HG03095 (cell line): ENCODE data around the gene KIF18A.
"Not testable (repeated sequence)": the region's sequence is repeated elsewhere in the genome, so short reads cannot be mapped to it uniquely, and the experiment has no call there.

Source experiments
- ATAC-seq: cut with Tn5 transposase; IDR thresholded peaks from one replicate; pipeline ENCODE4 v1.9.1; 2021; ENCODE audit warnings: moderate library complexity; ENCODE audit not compliant: unreplicated experiment

The KIF18A gene

DNA sequence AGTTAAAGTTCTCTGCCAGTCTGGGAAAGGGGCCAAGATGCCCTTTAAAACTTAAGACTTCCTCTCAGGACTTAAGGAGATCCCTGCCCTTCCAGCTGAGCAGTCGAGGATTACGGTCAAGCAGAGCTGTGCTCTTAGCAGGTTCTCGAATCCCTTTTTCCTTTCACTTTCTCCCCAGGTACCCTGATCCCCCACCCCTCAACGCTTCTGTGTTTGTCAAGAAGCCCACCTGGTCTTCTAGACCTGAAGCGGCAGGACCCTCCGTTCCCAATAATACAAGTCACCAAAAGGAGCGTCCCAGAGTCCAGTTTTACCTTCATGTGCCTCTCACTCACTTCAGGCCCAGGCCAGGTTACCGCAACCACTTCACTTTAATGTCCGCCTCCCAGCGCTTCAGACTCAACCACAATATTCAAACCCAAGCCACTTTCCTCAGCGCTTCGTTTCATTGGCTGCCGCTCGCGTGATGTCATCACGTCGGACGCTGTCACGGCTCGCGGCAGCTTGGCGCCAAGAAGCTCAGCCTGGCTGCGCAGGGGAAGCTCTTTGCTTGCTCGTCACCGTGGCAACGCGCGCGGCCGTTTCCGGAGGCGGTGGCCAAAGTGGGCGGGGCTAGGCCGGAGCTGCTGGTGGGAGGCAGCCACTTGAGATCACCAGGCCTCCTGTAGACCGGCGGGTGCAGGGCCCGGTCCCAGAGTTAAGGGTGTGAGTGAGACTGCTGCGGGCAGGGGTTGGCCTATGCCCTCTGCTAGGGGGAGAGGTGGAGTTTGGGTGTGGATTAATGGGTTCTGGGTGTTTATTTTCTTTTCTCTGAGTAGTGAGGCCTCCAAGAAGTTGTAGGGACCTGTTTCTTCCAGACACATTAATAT is at the start of gene KIF18A, which contains the start of gene METTL15:
TSS of gene KIF18A (minus strand) at position 407 of the 869 bp plus-strand sequence. CDS start 10,209 bp downstream, outside the sequence.
TSS of gene METTL15 (plus strand) at position 639 of the 869 bp plus-strand sequence. CDS start 4,947 bp downstream, outside the sequence.
- ATAC-seq: peak; percentile 92

DNA sequence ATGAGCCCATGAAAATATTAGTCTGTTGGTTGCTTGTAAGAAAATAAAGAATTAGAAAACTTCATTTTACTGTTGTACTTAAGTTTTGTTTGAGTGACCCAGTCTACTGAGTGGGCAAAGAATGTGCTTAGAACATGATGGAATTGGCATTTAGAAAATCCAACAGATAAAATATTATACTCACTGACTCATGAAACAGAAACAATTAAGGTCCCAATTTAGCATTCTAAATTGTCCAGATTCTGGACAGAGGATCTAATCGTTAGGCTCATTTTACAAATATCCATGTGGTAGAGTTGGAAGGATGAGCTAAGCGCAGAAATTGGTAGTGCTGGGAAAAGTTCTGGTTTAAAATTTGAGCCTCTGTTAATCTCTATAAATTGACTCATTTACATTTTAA is 45.6 kb upstream of the KIF18A start:
- ATAC-seq: no peak

DNA sequence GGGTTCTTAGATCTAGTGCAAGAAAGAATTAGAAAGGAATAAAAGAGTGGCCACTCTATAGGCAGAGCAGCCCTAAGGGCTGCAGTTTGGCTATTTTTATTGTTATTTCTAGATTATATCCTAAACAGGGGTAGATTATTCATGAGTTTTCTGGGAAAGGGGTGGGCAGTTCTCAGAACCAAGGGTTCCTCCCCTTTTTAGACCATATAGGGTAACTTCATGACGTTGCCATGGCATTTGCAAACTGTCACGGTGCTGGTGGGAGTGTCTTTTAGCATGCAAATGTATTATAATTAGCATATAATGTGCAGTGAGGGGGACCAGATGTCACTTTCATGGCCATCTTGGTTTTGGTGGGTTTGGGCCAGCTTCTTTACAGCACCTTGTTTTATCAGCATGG is 44.8 kb upstream of the KIF18A start:
- no peak for ATAC-seq

DNA sequence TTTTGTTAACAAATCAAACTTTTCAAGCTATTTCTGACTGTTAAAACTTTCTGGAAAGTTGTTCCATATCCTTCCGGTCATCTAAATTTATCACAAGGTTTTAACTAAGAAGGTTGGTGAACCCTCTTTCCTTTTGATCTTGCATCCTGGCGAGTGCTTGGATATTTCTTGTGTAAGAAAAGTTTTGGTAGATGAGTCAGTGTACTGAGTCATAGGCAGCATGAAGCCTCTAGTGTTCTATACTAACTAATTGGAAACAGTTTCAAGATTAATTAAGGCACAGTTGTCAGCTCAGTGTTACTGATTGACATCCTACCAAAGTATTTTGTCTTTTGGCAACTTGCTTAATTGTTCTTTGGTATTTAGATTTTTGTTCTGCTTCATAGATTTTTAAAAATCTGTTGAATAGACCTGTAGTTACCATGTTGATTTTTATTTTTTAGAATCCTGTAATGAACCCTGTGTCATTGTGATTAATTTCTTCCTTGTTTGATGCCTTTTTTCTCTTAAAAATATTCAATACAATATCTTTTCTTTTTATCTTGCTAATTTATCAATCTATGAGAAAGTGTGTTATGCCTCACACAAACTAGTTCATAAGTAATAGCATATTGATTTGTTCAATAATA is 38.3 kb upstream of the KIF18A start:
- ATAC-seq: no peak

DNA sequence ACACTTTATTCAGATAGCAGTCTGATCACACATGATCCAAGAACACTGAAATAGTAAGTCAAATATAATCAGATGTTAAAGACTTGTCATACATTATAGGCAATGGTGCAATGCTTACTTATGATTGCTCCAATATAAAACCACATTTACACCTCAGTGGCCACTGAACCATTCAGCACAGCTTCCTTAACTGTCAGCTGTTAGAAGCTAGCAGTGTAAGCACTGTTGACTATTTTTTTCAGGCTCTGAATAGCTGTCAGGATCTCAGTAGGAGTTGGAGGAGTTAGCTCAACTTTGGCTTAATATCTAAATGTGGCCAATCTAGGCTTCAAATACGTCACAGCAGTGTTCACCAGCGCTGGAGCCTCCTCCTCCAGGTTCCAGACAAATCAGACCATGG is 36.9 kb upstream of the KIF18A start:
- ATAC-seq: no peak

DNA sequence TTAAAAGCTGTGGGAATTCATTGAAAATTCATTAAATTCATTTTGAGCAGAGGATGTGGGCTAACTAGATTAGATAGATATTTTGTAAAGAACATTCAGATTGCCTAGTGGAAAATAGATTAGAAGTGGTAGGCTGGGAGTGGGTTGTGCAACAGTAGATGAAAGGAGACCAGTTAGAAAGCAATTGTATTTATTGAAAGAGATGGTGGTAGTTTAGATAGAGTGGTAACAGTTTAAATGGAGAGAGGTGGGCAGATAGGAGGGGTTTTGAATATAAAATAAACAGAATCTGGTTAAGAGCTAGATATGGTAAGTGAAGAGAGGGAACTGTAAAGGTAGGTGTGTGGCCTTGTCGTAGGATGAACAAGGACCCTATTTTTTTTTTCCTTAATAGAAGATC is 34.8 kb upstream of the KIF18A start:
- ATAC-seq: no peak

DNA sequence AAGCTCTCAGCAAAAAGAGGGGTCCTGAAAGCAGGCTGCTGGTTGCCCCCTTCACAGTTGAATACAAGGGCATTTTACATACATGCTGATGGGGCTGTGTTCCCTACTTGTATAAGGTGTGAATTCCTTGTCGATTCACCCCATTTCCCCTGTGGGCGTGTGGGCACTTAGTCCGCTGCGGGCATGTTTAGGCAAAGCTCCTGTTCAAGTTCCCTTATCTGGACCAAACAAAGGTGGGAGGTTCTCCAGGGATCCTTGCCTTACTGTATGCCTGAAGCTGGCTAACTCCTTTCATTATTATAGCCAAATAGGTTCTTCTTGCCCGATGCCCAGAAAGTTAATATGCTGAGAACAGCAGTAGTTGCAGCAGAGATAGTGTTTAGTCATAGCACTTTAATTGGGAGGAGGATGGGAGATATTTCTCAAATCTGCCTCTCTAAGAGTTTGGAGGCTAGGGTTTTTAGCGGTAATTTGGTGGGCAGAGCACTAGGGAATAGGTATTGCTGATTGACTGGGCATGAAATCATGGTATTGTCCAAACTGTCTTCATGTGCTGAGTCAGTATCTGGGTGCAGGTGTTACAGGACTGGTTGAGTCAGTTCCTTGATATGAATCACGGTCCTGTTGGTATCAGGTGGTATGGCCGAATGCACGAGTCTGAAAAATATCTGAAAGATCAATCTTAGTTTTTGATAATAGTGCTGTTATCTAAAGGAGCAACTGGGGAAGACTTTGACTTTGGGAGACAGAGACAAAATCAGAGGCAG is 32.9 kb upstream of the KIF18A start:
- ATAC-seq: no peak

DNA sequence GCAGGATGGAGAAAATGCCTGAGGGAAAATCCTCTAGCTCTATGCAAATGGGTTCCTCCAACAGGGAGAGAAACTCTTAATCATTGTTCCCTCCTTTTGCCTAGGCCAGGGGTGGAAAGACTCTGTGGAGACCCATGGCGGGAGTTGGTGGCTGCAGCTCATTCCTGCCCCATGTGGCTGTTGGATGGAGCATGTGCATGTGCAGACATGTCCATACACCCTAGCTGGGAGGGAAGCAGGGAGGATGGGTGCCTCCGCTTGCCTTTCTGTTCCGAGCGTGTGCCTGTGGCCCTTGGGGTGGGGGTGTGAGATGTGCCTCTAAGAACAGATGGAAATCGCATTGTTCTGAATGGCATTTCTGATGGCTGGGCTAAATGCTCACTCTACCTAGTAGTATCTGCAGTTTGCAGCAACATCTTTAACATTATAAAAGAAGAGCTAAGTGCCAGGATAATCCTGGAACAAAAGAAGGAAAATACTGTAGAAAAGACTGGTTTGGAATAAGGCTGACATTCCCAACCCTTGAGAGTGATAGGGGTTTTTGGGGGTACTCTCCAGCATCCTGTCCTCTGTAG is 32.0 kb upstream of the KIF18A start:
- ATAC-seq: no peak

DNA sequence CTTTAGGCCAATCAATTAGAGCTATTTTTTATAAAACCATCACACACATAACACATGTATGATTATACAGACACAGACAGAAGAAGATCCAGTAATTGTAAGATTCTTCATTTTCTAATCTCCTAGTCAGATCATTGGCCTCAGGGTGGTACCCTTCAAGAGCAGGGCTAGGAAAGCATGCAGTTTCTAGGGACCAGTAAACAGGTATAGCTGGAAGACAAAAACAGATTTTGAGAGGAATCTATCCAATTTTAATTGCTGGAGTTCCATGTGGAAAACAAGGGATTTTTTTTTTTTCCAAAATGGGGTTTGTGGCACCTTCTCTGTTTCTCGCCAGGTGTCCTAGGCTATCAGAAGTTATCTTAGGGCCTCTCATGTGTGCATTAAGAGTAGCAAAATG is 29.9 kb upstream of the KIF18A start:
- ATAC-seq: no peak

DNA sequence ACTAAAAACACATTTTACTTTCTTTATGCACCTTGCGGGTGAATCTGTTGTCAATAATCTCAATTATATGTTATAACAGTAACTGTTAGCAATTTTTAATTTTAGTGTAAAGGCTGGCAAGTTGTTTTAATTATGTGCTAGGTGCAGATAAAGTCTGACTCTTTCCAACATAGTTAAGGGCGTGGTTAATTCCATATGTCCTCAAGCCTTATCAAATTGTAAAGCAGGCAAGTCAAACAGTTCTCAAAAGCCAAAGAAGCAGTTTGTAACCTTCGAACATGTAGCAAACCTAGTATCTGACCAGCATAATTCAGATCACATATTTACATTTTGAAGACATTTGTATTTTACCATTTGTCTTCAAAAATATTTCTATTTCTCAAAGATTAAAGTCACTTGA is 29.4 kb upstream of the KIF18A start:
- no peak for ATAC-seq

DNA sequence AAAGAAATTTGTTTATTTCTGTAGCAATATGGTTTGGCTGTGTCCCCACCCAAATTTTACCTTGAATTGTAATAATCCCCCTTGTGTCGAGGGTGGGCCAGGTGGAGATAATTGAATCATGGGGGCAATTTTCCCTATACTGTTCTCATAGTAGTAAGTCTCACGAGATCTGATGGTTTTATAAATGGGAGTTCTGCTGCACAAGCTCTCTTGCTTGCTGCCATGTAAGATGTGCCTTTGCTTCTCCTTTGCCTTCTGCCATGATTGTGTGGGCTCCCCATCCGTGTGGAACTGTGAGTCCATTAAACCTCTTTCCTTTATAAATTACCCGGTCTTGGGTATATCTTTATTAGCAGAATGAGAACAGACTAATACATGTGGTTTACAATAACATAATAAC is 28.2 kb upstream of the KIF18A start:
- not testable (repeated sequence) for ATAC-seq

DNA sequence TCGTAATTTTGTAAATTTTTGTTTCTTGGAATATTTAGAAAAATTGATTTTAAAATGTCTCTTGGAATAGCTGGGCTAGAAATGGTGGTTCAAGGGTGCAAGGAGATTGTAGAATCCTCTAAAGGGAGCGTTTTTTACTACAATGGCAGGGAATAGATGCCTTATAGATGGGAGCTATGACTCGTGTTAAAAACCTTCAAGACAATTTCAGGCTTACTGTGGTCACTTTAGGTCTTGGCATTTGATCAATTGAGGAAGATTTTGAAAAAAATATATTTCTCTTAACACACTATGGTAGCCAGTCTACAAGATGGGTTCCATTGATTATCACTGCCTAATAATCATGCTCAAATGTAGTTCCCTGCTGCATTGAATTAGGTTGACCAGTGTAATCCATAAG is 25.2 kb upstream of the KIF18A start:
- ATAC-seq: no peak

DNA sequence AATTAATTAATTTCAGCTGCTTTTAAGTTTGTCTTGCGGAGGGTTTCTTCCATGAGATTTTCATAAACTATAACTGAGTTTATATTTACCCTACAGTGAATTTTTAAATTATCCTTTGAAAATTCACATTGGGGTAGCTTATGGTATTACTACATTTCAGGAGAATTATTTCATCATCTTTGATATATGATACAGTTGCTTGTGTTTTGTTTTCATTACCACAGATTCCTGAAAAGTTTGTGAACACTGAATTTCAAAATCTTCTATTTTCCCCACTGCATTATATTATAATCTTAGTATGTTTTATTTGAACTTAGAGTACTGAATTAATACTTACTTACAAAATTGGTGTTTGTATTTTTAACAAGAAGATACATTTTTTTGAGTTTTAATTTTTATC is 24.6 kb upstream of the KIF18A start:
- no peak for ATAC-seq

DNA sequence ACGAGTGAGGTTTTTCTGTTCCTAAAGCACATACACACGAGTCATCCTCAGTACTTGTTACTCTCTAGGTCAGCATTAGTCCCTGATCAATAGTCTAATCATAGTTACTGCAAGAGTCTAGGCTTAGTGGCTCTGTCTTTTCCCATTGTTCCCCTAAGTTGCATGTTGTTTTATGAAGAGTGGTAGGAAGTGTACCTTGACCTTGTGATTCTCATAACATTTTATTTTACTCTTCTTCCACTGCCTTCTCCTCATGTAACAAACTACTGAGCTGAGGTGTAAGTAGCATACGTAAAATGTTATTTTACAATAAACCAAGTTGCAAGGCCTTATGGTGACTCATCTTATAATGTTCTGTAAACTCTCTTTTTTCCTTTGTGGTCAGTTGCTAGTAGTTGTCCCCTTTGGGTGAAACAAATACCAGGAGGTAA is 15.2 kb upstream of the KIF18A start:
- no peak for ATAC-seq

DNA sequence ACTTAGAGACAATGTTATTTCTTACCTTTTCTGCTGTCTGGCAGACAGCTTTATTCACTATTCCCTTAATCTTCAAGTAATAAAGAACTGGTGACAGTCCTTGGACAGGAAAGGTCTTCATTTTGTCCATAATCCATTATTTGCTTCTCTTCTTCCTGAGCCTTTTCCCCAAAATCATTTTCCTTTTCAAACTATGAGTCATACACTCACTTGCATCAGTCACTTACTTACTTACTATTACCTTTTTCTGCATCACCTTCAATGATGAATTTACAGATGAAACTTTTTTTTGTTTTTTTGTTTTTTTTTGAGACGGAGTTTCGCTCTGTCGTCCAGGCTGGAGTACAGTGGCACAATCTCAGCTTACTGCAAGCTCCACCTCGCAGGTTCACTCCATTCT is 9.8 kb upstream of the KIF18A start:
- ATAC-seq: no peak

DNA sequence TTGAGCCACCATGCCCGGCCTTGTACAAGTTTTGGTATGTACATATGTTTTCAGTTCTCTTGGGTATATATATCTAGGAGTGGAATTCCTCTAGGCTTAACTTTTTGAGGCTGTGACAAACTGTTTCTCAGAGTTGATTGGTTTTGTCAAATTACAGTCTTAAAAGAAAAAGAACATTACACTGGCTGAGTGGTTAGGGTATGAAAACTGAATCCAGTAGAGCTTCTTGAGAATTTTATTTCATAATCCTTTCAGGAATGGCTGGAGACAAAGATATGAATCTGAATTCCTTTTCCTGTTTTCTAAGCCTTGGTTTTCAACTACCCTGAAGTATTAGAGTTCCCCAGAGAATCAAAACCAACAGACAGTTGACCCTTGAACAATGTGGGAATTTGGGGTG is 6.8 kb upstream of the KIF18A start:
- ATAC-seq: no peak

DNA sequence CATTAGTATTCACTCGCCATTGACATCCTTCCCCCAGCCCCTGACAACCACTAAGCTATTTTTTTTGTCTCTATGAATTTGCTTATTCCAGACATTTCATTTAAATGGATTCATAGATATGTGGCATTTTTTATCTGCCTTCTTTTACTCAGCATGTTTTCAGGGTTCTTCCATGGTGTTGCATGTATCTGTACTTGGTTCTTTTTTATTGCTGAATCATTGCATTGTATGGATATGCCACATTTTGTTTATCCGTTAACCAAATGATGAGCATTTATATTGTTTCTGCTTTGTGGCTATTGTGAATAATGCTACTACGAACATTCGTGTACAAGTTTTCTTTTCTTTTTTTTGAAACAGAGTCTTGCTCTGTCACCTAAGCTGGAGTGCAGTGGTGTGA is 6.2 kb upstream of the KIF18A start:
- no peak for ATAC-seq

DNA sequence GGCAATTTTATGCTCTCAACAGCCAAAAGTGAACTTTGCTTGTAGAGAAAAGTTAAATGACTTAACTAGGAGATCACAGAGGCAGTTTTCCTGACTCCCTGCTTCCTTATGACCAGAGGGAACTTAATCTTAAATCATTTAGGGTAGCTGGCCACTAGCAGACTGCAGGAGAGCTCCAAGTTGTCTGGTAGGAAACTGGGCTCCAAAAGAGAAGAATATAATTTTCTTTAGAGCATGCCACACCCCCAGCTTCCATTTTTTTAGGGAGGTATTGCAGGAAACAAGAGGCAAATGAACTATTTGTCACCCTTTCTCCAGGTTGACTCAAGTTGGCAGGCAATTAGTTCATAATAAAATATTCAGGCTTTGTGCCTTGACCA is 2.9 kb upstream of the KIF18A start:
- ATAC-seq: no peak

DNA sequence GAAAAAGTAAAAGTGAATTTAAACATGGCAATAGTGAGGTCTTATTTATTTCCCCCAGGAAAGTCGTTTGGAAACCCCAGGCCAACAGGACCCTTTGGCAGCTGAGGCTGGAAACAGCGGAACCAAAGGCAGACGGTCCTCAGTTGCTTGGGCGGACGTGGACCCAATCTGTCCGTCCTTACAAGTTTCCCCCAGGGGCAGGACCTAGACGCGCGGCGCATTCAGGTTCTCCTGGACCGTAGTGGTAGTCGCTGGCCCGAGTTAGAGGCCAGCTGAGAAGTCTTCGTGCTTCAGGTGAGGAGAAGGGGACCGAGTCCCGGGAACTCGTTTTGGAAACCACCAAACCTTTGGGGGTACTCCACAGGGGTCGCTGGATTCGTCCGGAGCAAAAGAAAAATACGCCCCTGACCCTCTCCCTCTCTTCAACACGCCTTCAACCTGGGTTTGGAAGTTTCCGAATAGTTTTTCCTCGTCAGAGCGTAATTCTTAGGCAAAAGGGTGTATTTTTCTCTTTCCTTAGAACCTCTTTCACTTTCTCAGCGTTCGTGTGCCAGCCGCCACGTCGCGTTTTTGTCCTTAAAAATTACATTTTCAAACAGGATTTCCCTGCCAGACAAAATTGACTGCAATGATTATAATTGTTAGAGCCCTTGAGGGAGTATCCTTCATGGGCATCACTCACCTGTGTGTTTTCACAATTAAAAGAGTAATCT is 2.3 kb upstream of the KIF18A start:
- ATAC-seq: peak; percentile 32

DNA sequence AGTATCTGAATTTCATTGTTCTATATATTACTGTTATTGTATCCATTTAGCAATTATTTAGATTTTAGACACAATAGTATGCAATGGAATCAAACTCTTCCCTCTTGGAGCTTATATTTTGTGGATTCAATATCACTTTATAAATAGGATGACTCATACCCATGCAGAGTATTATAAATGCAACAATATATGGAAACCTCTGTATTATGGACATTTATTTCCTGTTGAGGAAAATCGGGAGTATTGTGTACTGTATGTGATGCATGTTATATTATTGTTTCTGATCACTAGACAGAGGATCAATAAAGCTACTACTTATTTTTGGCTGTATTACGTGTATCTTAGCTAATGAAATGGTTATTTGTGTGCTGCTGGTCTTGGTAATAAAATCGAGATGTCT is 1.0 kb upstream of the KIF18A start:
- ATAC-seq: no peak
